GM21423 (cell line): ENCODE measurements around the gene CAPZB.
"Not testable (repeated sequence)": the region's sequence is repeated elsewhere in the genome, so short reads cannot be mapped to it uniquely, and the experiment has no call there.

Experiments used
- ATAC-seq: cut with Tn5 transposase; IDR thresholded peaks from one replicate; pipeline ENCODE4 v1.9.1; 2021; ENCODE audit warnings: mild to moderate bottlenecking, moderate library complexity; ENCODE audit not compliant: unreplicated experiment

Gene CAPZB

GRCh38 chr1:19499887-19500286 lies 14.5 kb upstream of the CAPZB start:
- not testable (repeated sequence) for ATAC-seq

- ATAC-seq, result not testable (repeated sequence)
These were observed 12.1 kb upstream of the CAPZB start for GRCh38 chr1:19497443-19497842.

GRCh38 chr1:19496527-19496874 lies 11.2 kb upstream of the CAPZB start:
- no peak for ATAC-seq

- no peak for ATAC-seq
These were observed 10.6 kb upstream of the CAPZB start for GRCh38 chr1:19495799-19496526.

- ATAC-seq, result no peak
These were observed 9.8 kb upstream of the CAPZB start for GRCh38 chr1:19495000-19495656.

GRCh38 chr1:19493547-19493946 lies 8.2 kb upstream of the CAPZB start:
- ATAC-seq, result no peak

- no peak for ATAC-seq
These were observed 4.7 kb upstream of the CAPZB start for GRCh38 chr1:19489996-19490395.

GRCh38 chr1:19488136-19488535 lies 2.8 kb upstream of the CAPZB start:
- no peak for ATAC-seq

GRCh38 chr1:19484798-19485361 lies 459 bp downstream of the CAPZB start:
- ATAC-seq, result peak; percentile 20

- no peak for ATAC-seq
These were observed 971 bp downstream of the CAPZB start for GRCh38 chr1:19484338-19484797.

GRCh38 chr1:19483691-19484090 lies 1.6 kb downstream of the CAPZB start:
- ATAC-seq, result no peak

- no peak for ATAC-seq
These were observed 2.1 kb downstream of the CAPZB start for GRCh38 chr1:19483261-19483660.

- no peak for ATAC-seq
These were observed 3.4 kb downstream of the CAPZB start for GRCh38 chr1:19481826-19482398.

GRCh38 chr1:19480282-19480681 lies 5.1 kb downstream of the CAPZB start:
- ATAC-seq, result no peak

- ATAC-seq, result no peak
These were observed 5.8 kb downstream of the CAPZB start for GRCh38 chr1:19479351-19480120.

GRCh38 chr1:19478322-19478721 lies 7.0 kb downstream of the CAPZB start:
- ATAC-seq, result no peak

- ATAC-seq, result peak; percentile 54
These were observed 7.8 kb downstream of the CAPZB start for GRCh38 chr1:19477284-19478249.

- peak; percentile 49 for ATAC-seq
These were observed 8.7 kb downstream of the CAPZB start for GRCh38 chr1:19476450-19477190.

- ATAC-seq, result no peak
These were observed 10.0 kb downstream of the CAPZB start for GRCh38 chr1:19475296-19475695.
